Activated T-cell treated with anti-CD3 and anti-CD28 coated beads, Interleukin-2, amount 50 U/mL, for 4 hours (primary cell): ENCODE data around the gene ACSS2. TPM values are rescaled to one million over a fixed set of nuclear protein-coding genes. Genes with fewer than 3 reads are reported as not detected.
A peak's percentile ranks its signal among the peaks of the same experiment; 100 is the strongest.

Experiments used
- ATAC-seq, 2 donors: fragments of 200-7000 bp; cut with Tn5 transposase; one replicate each; pipeline ENCODE4 v1.10.0; 2021
- DNase-seq: peaks from one replicate; pipeline ENCODE4 v3.0.0-alpha.2; 2020
- H3K27me3 Mint-ChIP-seq: one replicate; pipeline ENCODE4 v1.8.0; 2021; ENCODE audit warnings: low read depth, mixed read lengths
- H3K36me3 Mint-ChIP-seq: one replicate; pipeline ENCODE4 v1.8.0; 2022; ENCODE audit warnings: mixed read lengths; ENCODE audit not compliant: insufficient read depth
- H3K4me1 Mint-ChIP-seq: one replicate; pipeline ENCODE4 v1.8.0; 2021; ENCODE audit warnings: low read depth, mixed read lengths
- H3K4me3 Mint-ChIP-seq: one replicate; pipeline ENCODE4 v1.8.0; 2021; ENCODE audit warnings: mild to moderate bottlenecking, moderate library complexity, mixed read lengths
- H3K9me3 Mint-ChIP-seq: one replicate; pipeline ENCODE4 v1.8.0; 2021; ENCODE audit warnings: mixed read lengths
- total RNA-seq, 3 donors: library from RNA; stranded (reverse); gene quantifications; one replicate each; pipeline ENCODE4 v1.2.1, GENCODE V29; 2021

ACSS2 gene
- total RNA-seq, 3 donors from 2014 or later: 6.0 to 10.6 (median 10.4) TPM

- Mint-ChIP-seq H3K27me3 (no peaks in the 10 kb centered on the region), H3K4me1 (no peaks in the 10 kb centered on the region), H3K36me3 (peaks cover 40% of the 10 kb centered on the region), H3K4me3 (no peak overlapping the region), H3K9me3 (no peaks in the 10 kb centered on the region)
- ATAC-seq (no peak), DNase-seq (no peak)
These were observed 63.7 kb downstream of the ACSS2 start for GRCh38 chr20:34940081-34940481.

- DNase-seq (no peak), ATAC-seq (no peak)
- H3K4me1 Mint-ChIP-seq: no peaks in the 10 kb centered on the region
- H3K9me3 Mint-ChIP-seq: no peaks in the 10 kb centered on the region
- peaks cover 34% of the 10 kb centered on the region for H3K36me3 Mint-ChIP-seq
- H3K4me3 Mint-ChIP-seq: no peak overlapping the region
- no peaks in the 10 kb centered on the region for H3K27me3 Mint-ChIP-seq
These were observed 64.8 kb downstream of the ACSS2 start for GRCh38 chr20:34941226-34941625.

- Mint-ChIP-seq H3K36me3 (peaks cover 29% of the 10 kb centered on the region), H3K9me3 (no peaks in the 10 kb centered on the region), H3K4me3 (no peak overlapping the region), H3K27me3 (no peaks in the 10 kb centered on the region), H3K4me1 (no peaks in the 10 kb centered on the region)
- no peak for ATAC-seq
- no peak for DNase-seq
These were observed 65.9 kb downstream of the ACSS2 start for GRCh38 chr20:34942301-34942700.

GRCh38 chr20:34943808-34944567 is 67.6 kb downstream of the ACSS2 start:
- Mint-ChIP-seq H3K4me1 (no peaks in the 10 kb centered on the region), H3K36me3 (peaks cover 29% of the 10 kb centered on the region), H3K27me3 (no peaks in the 10 kb centered on the region), H3K4me3 (no peak overlapping the region), H3K9me3 (no peaks in the 10 kb centered on the region)
- DNase-seq (no peak), ATAC-seq (no peak)

GRCh38 chr20:34945315-34946077 is 69.1 kb downstream of the ACSS2 start:
- no peak for ATAC-seq
- H3K9me3 Mint-ChIP-seq: no peaks in the 10 kb centered on the region
- peaks cover 40% of the 10 kb centered on the region for H3K36me3 Mint-ChIP-seq
- no peak overlapping the region for H3K4me3 Mint-ChIP-seq
- no peak for DNase-seq
- H3K27me3 Mint-ChIP-seq: no peaks in the 10 kb centered on the region
- H3K4me1 Mint-ChIP-seq: no peaks in the 10 kb centered on the region

- H3K4me3 Mint-ChIP-seq: no peak overlapping the region
- ATAC-seq: no peak
- peaks cover 36% of the 10 kb centered on the region for H3K36me3 Mint-ChIP-seq
- DNase-seq: no peak
- no peaks in the 10 kb centered on the region for H3K4me1 Mint-ChIP-seq
- no peaks in the 10 kb centered on the region for H3K9me3 Mint-ChIP-seq
- no peaks in the 10 kb centered on the region for H3K27me3 Mint-ChIP-seq
These were observed 70.2 kb downstream of the ACSS2 start for GRCh38 chr20:34946661-34947060.

GRCh38 chr20:34947336-34947735 is 70.9 kb downstream of the ACSS2 start:
- Mint-ChIP-seq H3K36me3 (peaks cover 33% of the 10 kb centered on the region), H3K27me3 (no peaks in the 10 kb centered on the region), H3K9me3 (no peaks in the 10 kb centered on the region), H3K4me3 (no peak overlapping the region), H3K4me1 (no peaks in the 10 kb centered on the region)
- ATAC-seq (no peak), DNase-seq (no peak)

GRCh38 chr20:34948030-34948429 is 71.6 kb downstream of the ACSS2 start:
- DNase-seq: no peak
- Mint-ChIP-seq H3K4me1 (no peaks in the 10 kb centered on the region), H3K27me3 (no peaks in the 10 kb centered on the region), H3K36me3 (peaks cover 28% of the 10 kb centered on the region), H3K4me3 (no peak overlapping the region), H3K9me3 (no peaks in the 10 kb centered on the region)
- no peak for ATAC-seq

GRCh38 chr20:34949120-34949519 is 72.7 kb downstream of the ACSS2 start:
- ATAC-seq: no peak
- H3K27me3 Mint-ChIP-seq: no peaks in the 10 kb centered on the region
- peaks cover 19% of the 10 kb centered on the region for H3K36me3 Mint-ChIP-seq
- no peaks in the 10 kb centered on the region for H3K9me3 Mint-ChIP-seq
- no peak overlapping the region for H3K4me3 Mint-ChIP-seq
- H3K4me1 Mint-ChIP-seq: no peaks in the 10 kb centered on the region
- DNase-seq: no peak

- ATAC-seq (no peak), DNase-seq (no peak)
- H3K9me3 Mint-ChIP-seq: no peaks in the 10 kb centered on the region
- H3K36me3 Mint-ChIP-seq: peaks cover 15% of the 10 kb centered on the region
- no peaks in the 10 kb centered on the region for H3K27me3 Mint-ChIP-seq
- peaks cover 15% of the 10 kb centered on the region for H3K4me1 Mint-ChIP-seq
- no peak overlapping the region for H3K4me3 Mint-ChIP-seq
These were observed 74.8 kb downstream of the ACSS2 start for GRCh38 chr20:34951252-34951651.

- peaks cover 15% of the 10 kb centered on the region for H3K36me3 Mint-ChIP-seq
These were observed 75.2 kb downstream of the ACSS2 start for GRCh38 chr20:34951652-34952051.

GRCh38 chr20:34952671-34953070 is 76.3 kb downstream of the ACSS2 start:
- peaks cover 18% of the 10 kb centered on the region for H3K4me1 Mint-ChIP-seq
- H3K36me3 Mint-ChIP-seq: peaks cover 15% of the 10 kb centered on the region
- DNase-seq: no peak
- H3K9me3 Mint-ChIP-seq: no peaks in the 10 kb centered on the region
- H3K4me3 Mint-ChIP-seq: no peak overlapping the region
- no peak for ATAC-seq
- H3K27me3 Mint-ChIP-seq: no peaks in the 10 kb centered on the region

More at GRCh38 chr20:34951652-34952051, 75.2 kb downstream of the ACSS2 start:
- ATAC-seq (no peak), DNase-seq (no peak)
- Mint-ChIP-seq H3K4me1 (peaks cover 18% of the 10 kb centered on the region), H3K27me3 (no peaks in the 10 kb centered on the region), H3K9me3 (no peaks in the 10 kb centered on the region), H3K4me3 (no peak overlapping the region)

- Mint-ChIP-seq H3K4me3 (no peak overlapping the region), H3K27me3 (no peaks in the 10 kb centered on the region), H3K36me3 (peaks cover 12% of the 10 kb centered on the region), H3K9me3 (no peaks in the 10 kb centered on the region), H3K4me1 (peaks cover 18% of the 10 kb centered on the region)
- ATAC-seq (no peak), DNase-seq (no peak)
These were observed 77.5 kb downstream of the ACSS2 start for GRCh38 chr20:34953960-34954359.

GRCh38 chr20:34954904-34955230 is 78.5 kb downstream of the ACSS2 start:
- peaks cover 5% of the 10 kb centered on the region for H3K36me3 Mint-ChIP-seq
- ATAC-seq: peak in 1 of 2 donors; percentile 5
- no peaks in the 10 kb centered on the region for H3K9me3 Mint-ChIP-seq
- DNase-seq: no peak
- H3K4me3 Mint-ChIP-seq: peak overlapping the region; percentile 93
- peaks cover 18% of the 10 kb centered on the region for H3K4me1 Mint-ChIP-seq
- no peaks in the 10 kb centered on the region for H3K27me3 Mint-ChIP-seq
